ENCODE data around the gene PRUNE2. TPM values are rescaled to one million over a fixed set of nuclear protein-coding genes. Genes with fewer than 3 reads are reported as not detected.

Gene PRUNE2
- total RNA-seq, 1 donor from 2014 or later, result 0.63 TPM

DNA sequence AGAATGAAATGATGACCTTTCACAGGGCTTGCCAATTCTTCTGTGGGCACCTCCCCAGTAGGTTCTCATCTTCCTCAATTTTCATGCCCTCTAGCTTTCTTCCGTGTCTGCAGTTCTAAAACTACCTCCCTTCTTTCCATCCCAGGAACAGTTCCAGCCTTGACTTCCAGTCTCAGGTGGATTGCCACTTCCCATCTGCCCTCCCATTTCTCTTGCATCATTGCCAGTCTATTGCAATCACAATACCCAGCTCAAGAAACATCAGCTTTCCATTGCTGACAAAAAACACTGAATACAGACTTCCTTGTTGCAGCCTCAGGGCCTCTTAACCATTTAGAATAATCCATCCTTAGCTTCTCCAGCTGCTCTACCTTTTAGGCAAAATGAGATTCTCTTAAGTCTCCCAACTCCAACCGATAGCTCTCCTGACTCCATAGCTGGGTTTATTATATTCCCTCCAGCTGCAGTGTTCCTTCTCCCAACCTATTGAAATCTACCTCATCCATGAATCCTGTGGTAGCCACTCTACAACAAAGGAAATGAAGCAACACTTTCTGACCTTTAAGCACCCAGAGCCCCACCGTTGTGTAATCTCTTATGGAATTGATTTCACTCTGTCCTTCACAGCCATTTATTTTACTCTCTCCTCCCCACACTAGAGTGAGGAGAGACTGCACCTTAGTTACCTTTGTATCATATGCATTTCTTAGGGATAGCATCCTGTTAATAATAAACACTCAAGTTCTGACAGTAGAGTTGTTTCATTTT, 217.3 kb downstream of the PRUNE2 start:
- H3K4me3 ChIP-seq (ENCODE audit: low read depth, low read length), result peak overlapping the region; percentile 19
- no peak for DNase-seq (ENCODE audit: low read depth)
- TF ChIP-seq, protein P1, sequence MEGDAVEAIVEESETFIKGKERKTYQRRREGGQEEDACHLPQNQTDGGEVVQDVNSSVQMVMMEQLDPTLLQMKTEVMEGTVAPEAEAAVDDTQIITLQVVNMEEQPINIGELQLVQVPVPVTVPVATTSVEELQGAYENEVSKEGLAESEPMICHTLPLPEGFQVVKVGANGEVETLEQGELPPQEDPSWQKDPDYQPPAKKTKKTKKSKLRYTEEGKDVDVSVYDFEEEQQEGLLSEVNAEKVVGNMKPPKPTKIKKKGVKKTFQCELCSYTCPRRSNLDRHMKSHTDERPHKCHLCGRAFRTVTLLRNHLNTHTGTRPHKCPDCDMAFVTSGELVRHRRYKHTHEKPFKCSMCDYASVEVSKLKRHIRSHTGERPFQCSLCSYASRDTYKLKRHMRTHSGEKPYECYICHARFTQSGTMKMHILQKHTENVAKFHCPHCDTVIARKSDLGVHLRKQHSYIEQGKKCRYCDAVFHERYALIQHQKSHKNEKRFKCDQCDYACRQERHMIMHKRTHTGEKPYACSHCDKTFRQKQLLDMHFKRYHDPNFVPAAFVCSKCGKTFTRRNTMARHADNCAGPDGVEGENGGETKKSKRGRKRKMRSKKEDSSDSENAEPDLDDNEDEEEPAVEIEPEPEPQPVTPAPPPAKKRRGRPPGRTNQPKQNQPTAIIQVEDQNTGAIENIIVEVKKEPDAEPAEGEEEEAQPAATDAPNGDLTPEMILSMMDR (conservative IDR thresholded peaks at IDR 0.05; ENCODE audit: low read depth, low read length), result no peak

DNA sequence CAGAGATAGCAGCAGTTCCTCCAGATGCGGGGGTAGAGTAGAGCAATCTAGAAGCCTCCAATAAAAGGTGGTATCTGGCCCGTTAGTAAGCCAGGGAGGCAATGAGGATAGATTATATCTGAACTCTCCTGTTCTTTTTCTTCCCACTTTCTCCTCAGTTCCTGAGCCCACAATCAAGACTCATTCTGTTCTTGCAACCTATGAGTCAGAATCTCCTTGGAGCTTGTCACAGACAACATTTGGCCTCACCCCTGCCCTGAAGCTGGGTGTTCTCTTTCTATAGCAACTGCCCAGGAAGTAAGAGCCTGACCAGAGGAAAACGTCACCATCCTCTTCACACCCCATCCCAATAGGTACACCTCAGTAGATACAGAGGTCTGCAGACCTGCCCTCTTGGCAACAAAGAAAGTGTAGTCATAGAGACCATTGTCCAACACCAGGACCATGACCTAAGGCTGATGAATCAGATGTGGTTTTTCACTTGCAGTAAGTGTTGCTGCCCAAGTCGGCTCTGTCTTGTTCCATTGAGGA, 218.0 kb downstream of the PRUNE2 start:
- TF ChIP-seq, protein P1 (conservative IDR thresholded peaks at IDR 0.05; ENCODE audit: low read depth, low read length), result no peak
- no peak overlapping the region for H3K4me3 ChIP-seq (ENCODE audit: low read depth, low read length)
- DNase-seq (ENCODE audit: low read depth), result peak; percentile 99

DNA sequence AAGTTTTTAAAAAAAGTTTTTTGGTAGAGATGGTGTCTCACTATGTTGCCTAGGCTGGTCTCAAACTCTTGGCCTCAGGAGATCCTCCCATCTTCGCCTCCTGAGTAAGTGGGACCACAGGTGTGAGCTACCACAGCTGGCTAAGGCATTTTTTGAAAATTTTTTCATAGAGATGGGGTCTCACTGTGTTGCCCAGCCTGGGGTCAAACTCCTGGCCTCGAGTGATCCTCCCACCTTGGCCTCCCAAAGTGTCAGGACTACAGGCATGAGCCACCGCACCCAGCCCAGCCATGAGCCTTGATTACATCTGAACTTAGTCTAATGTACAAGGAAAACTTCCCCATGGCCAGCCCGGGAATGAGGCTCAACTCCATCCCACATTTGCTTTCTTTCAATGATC, 219.2 kb downstream of the PRUNE2 start:
- no peak overlapping the region for H3K4me3 ChIP-seq (ENCODE audit: low read depth, low read length)
- TF ChIP-seq, protein P1 (conservative IDR thresholded peaks at IDR 0.05; ENCODE audit: low read depth, low read length), result no peak
- DNase-seq (ENCODE audit: low read depth), result no peak

DNA sequence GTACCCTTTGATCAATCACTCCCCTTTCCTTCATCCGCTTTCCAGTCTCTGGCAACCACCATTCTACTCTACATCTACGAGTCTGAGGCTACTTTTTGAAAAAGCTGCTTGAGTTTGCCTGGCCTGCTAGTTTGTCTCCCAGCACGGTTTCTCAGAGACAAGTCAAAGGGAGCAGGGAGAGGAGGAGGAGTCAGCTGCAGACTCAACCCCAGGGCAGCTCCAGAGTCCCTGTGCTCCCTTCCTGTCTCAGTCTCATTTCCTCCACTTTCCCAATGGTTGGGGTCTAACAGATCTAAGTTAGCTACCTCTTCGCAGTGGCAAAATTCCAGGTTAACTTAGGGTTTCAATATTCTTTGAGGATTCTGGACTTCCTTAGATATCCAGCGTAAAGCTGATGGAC, 221.7 kb downstream of the PRUNE2 start:
- no peak overlapping the region for H3K4me3 ChIP-seq (ENCODE audit: low read depth, low read length)
- DNase-seq (ENCODE audit: low read depth), result no peak
- TF ChIP-seq, protein P1 (conservative IDR thresholded peaks at IDR 0.05; ENCODE audit: low read depth, low read length), result no peak

DNA sequence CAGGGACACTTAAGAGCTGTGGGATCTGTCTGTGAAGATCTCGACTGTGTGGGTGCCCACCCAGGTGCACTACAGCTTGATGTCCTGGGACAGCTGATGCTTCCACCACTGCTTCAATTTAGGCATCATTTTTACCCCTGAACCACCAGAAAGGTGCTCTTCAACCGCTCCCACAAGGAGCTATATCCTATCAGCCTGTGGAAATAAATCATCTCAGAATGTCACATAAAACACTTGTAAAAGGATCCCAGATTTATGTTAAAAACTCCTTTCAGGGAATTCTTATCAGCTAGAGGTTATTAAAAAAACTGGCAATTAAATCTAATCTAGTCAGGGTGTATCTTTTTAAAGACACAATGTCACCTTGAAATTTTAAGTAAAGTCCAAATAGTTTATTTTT, 224.4 kb downstream of the PRUNE2 start:
- no peak overlapping the region for H3K4me3 ChIP-seq (ENCODE audit: low read depth, low read length)
- TF ChIP-seq, protein P1 (conservative IDR thresholded peaks at IDR 0.05; ENCODE audit: low read depth, low read length), result no peak
- DNase-seq (ENCODE audit: low read depth), result no peak

DNA sequence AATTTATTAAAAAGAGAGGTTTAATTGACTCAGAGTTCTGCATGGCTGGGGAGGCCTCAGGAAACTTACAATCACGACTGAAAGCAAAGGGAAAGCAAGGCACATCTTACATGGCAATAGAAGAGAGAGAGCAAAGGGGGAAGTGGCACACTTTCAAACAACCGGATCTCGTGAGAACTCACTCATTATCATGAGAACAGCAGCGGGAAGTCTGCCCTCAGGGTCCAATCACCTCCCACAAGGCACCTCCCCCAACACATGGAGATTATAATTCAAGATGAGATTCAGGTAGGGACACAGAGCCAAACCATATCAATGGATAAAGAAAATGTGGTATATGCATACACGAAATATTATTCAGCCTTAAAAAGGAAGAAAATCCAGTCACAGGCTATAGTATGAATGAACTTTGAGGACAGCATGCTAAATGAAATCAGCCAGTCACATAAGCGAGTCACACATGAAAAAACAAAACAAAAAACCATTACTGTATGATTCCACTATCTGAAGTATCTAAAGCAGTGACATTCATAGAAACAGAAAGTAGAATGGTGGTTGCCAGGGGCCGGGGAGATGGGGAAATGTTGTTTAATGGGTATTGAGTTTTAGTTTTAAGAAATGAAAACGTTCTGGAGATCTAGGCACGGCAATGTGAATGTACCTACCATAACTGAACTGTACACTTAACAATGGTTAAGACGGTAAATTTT, 225.0 kb downstream of the PRUNE2 start:
- TF ChIP-seq, protein P1 (conservative IDR thresholded peaks at IDR 0.05; ENCODE audit: low read depth, low read length), result no peak
- H3K4me3 ChIP-seq (ENCODE audit: low read depth, low read length), result no peak overlapping the region
- DNase-seq (ENCODE audit: low read depth), result no peak

Data from epithelial cell of proximal tubule (primary cell).